Esophagus muscularis mucosa (tissue), 4 donors: Measurements from ENCODE around the gene GPR137B. TPM values are rescaled to one million over a fixed set of nuclear protein-coding genes. Genes with fewer than 3 reads are reported as not detected.

Source experiments
- DNase-seq: peaks from one replicate; pipeline ENCODE4 v3.0.0-alpha.2; 2017; ENCODE audit errors: extremely low spot score
- H3K27ac ChIP-seq, 4 donors: fragments of 200-600 bp; sonication (generic); replicated peaks in 1 of 4; 1 replicate in 3 of 4; 2 replicates in 1 of 4; pipeline ENCODE4 v1.5.1; 2016 to 2019; ENCODE audit warnings: mild to moderate bottlenecking in 1 of 4
- H3K27me3 ChIP-seq, 4 donors: fragments of 200-600 bp; sonication (generic); one replicate each; pipeline versions ENCODE4 v1.5.1 to v1.6.0; 2016 to 2019
- H3K36me3 ChIP-seq, 4 donors: fragments of 200-600 bp; sonication (generic); one replicate each; pipeline ENCODE4 v1.5.1; 2016 to 2019
- H3K4me1 ChIP-seq, 4 donors: fragments of 200-600 bp; sonication (generic); one replicate each; pipeline ENCODE4 v1.5.1; 2016 to 2019
- H3K4me3 ChIP-seq, 4 donors: fragments of 200-600 bp; sonication (generic); 1 replicate in 2 of 4; 2 replicates in 2 of 4; pipeline ENCODE4 v1.5.1; 2016 to 2019; ENCODE audit warnings: mild to moderate bottlenecking in 4 of 4, moderate library complexity in 1 of 4
- H3K9me3 ChIP-seq, 4 donors: fragments of 200-600 bp; sonication (generic); 1 replicate in 3 of 4; 2 replicates in 1 of 4; pipeline ENCODE4 v1.5.1; 2016 to 2019
- CTCF ChIP-seq, 3 experiments: fragments of 200-600 bp in 2 of 3; fragments of 450-650 bp in 1 of 3; sonication (generic) in 2 of 3; IDR thresholded peaks; one replicate each; pipeline ENCODE4 v1.5.1; 2017 to 2019; ENCODE audit warnings: antibody characterized with exemption in 3 of 3, mild to moderate bottlenecking in 2 of 3, moderate library complexity in 1 of 3
- EP300 ChIP-seq: sonication (generic); formaldehyde crosslinking; IDR thresholded peaks from one replicate; pipeline ENCODE4 v1.6.1; 2017; ENCODE audit warnings: antibody characterized with exemption
- POLR2A ChIP-seq: fragments of 450-650 bp; IDR thresholded peaks from one replicate; pipeline ENCODE4 v1.6.1; 2017; ENCODE audit warnings: antibody characterized with exemption, moderate library complexity, mild to moderate bottlenecking, low read depth
- POLR2AphosphoS5 ChIP-seq, 2 donors: sonication (generic); formaldehyde crosslinking; IDR thresholded peaks; one replicate each; pipeline ENCODE4 v1.6.1; 2017; ENCODE audit warnings: antibody characterized with exemption in 2 of 2
- WGBS: methylation state at CpG from one replicate; pipeline ENCODE4 v1.1.5; 2018; 5-methylcytosine and 5-hydroxymethylcytosine counted together
- intact Hi-C: fragments of 100-400 bp; cut with DNase I; formaldehyde crosslinking; loops from one replicate; pipeline ENCODE4 v1.15.1; 2023
- total RNA-seq, 4 donors: library from RNA; depleted of rRNA; stranded (reverse); fragments of >200 nt; gene quantifications; one replicate each; pipeline versions ENCODE4 v1.1.0 to v1.2.1, GENCODE V29; 2016

GPR137B gene
- total RNA-seq, 4 donors from 2014 or later, result 14.5 to 21.3 (median 15.7) TPM

- H3K27ac ChIP-seq, result no peak overlapping the region
- peaks cover 0 to 9% (median 0%) of the 10 kb centered on the region in 4 donors for H3K4me1 ChIP-seq
- no peak overlapping the region for H3K4me3 ChIP-seq
- 96% methylated on average over 7 of the region's 7 CpGs for WGBS
- no peaks in the 10 kb centered on the region for H3K27me3 ChIP-seq
- peaks cover 0 to 6% (median 3%) of the 10 kb centered on the region in 4 donors for H3K9me3 ChIP-seq
- no peak for DNase-seq
- intact Hi-C loops, result no loop called here
- TF ChIP-seq POLR2AphosphoS5 (IDR thresholded peaks at IDR 0.05) (no peak), POLR2A (no peak), EP300 (no peak), CTCF (IDR thresholded peaks at IDR 0.05) (no peak)
- peaks cover 0 to 6% (median 0%) of the 10 kb centered on the region in 4 donors for H3K36me3 ChIP-seq
Observed at GRCh38 chr1:236167154-236167553, 24.8 kb downstream of the GPR137B start.

- Histone ChIP-seq H3K4me3 (no peak overlapping the region), H3K36me3 (peaks cover 0 to 6% (median 0%) of the 10 kb centered on the region in 4 donors), H3K4me1 (peaks cover 0 to 9% (median 0%) of the 10 kb centered on the region in 4 donors), H3K27ac (no peak overlapping the region), H3K9me3 (peaks cover 0 to 2% (median under 1%) of the 10 kb centered on the region in 4 donors), H3K27me3 (no peaks in the 10 kb centered on the region)
- intact Hi-C loops, result no loop called here
- 87% methylated on average over 4 of the region's 4 CpGs for WGBS
- no peak for DNase-seq
- TF ChIP-seq POLR2AphosphoS5 (IDR thresholded peaks at IDR 0.05) (no peak), CTCF (IDR thresholded peaks at IDR 0.05) (no peak), EP300 (no peak), POLR2A (no peak)
Observed at GRCh38 chr1:236167578-236167977, 25.2 kb downstream of the GPR137B start.

- TF ChIP-seq POLR2AphosphoS5 (IDR thresholded peaks at IDR 0.05) (peak in 1 of 2 donors; percentile 32), CTCF (IDR thresholded peaks at IDR 0.05) (no peak)
- H3K4me1 ChIP-seq, result peaks cover 0 to 6% (median 0%) of the 10 kb centered on the region in 4 donors
- H3K4me3 ChIP-seq, result no peak overlapping the region
- H3K27ac ChIP-seq, result no peak overlapping the region
- DNase-seq, result no peak
- WGBS, result 72% methylated on average over 7 of the region's 10 CpGs
- H3K9me3 ChIP-seq, result no peaks in the 10 kb centered on the region
- peaks cover 0 to 6% (median 0%) of the 10 kb centered on the region in 4 donors for H3K36me3 ChIP-seq
- intact Hi-C loops, result no loop called here
- no peaks in the 10 kb centered on the region for H3K27me3 ChIP-seq
Observed at GRCh38 chr1:236168716-236169429, 26.5 kb downstream of the GPR137B start.

- TF ChIP-seq POLR2A, result no peak
- no peak for TF ChIP-seq POLR2AphosphoS5 (IDR thresholded peaks at IDR 0.05)
- intact Hi-C loops, result no loop called here
Observed at GRCh38 chr1:236172041-236172579, 29.8 kb downstream of the GPR137B start.

GRCh38 chr1:236173174-236173767 is 30.9 kb downstream of the GPR137B start:
- H3K9me3 ChIP-seq, result no peaks in the 10 kb centered on the region
- no peak for DNase-seq
- no peak overlapping the region for H3K27ac ChIP-seq
- no peak overlapping the region for H3K4me3 ChIP-seq
- intact Hi-C loops, result no loop called here
- WGBS, result 89% methylated on average over 5 of the region's 5 CpGs
- H3K4me1 ChIP-seq, result peaks cover 0 to 3% (median 0%) of the 10 kb centered on the region in 4 donors
- H3K27me3 ChIP-seq, result no peaks in the 10 kb centered on the region
- no peak for TF ChIP-seq CTCF (IDR thresholded peaks at IDR 0.05)
- no peak for TF ChIP-seq POLR2AphosphoS5 (IDR thresholded peaks at IDR 0.05)
- TF ChIP-seq POLR2A, result no peak
- no peak for TF ChIP-seq EP300
- H3K36me3 ChIP-seq, result peaks cover 0 to 6% (median 0%) of the 10 kb centered on the region in 4 donors

More at GRCh38 chr1:236172041-236172579, 29.8 kb downstream of the GPR137B start:
- Histone ChIP-seq H3K4me1 (peaks cover 0 to 3% (median 0%) of the 10 kb centered on the region in 4 donors), H3K36me3 (peaks cover 0 to 6% (median 0%) of the 10 kb centered on the region in 4 donors), H3K27ac (no peak overlapping the region), H3K9me3 (no peaks in the 10 kb centered on the region), H3K27me3 (no peaks in the 10 kb centered on the region), H3K4me3 (no peak overlapping the region)
- DNase-seq, result no peak
